GM18498 (cell line): ENCODE measurements around the gene GRIA4.

ENCODE experiments used
- ATAC-seq: cut with Tn5 transposase; IDR thresholded peaks from one replicate; pipeline ENCODE4 v1.9.1; 2021; ENCODE audit warnings: mild to moderate bottlenecking, moderate library complexity; ENCODE audit not compliant: unreplicated experiment

Gene GRIA4

GRCh38 chr11:105609832-105610781, at the start of gene GRIA4:
Gene GRIA4 (plus strand): TSS chr11:105610073. CDS start chr11:105610998, 925 bp downstream.
- no peak for ATAC-seq

- no peak for ATAC-seq
Measured at GRCh38 chr11:105573091-105573490, 36.8 kb upstream of the GRIA4 start.

- no peak for ATAC-seq
Measured at GRCh38 chr11:105574974-105575373, 34.9 kb upstream of the GRIA4 start.

GRCh38 chr11:105577641-105578040, 32.2 kb upstream of the GRIA4 start:
- no peak for ATAC-seq

- ATAC-seq: no peak
Measured at GRCh38 chr11:105579111-105579510, 30.8 kb upstream of the GRIA4 start.

GRCh38 chr11:105582497-105582896, 27.4 kb upstream of the GRIA4 start:
- no peak for ATAC-seq

- no peak for ATAC-seq
Measured at GRCh38 chr11:105588001-105588400, 21.9 kb upstream of the GRIA4 start.

GRCh38 chr11:105589346-105589745, 20.5 kb upstream of the GRIA4 start:
- ATAC-seq: no peak

GRCh38 chr11:105592035-105592434, 17.8 kb upstream of the GRIA4 start:
- ATAC-seq: no peak

GRCh38 chr11:105598371-105598770, 11.5 kb upstream of the GRIA4 start:
- no peak for ATAC-seq

- no peak for ATAC-seq
Measured at GRCh38 chr11:105603156-105603555, 6.7 kb upstream of the GRIA4 start.

GRCh38 chr11:105609341-105609781, 512 bp upstream of the GRIA4 start:
- ATAC-seq: peak; percentile 78

GRCh38 chr11:105610871-105611571, 1.1 kb downstream of the GRIA4 start:
- no peak for ATAC-seq

- no peak for ATAC-seq
Measured at GRCh38 chr11:105611572-105612441, 1.9 kb downstream of the GRIA4 start.

GRCh38 chr11:105612771-105613170, 2.9 kb downstream of the GRIA4 start:
- ATAC-seq: no peak

- no peak for ATAC-seq
Measured at GRCh38 chr11:105613183-105613582, 3.3 kb downstream of the GRIA4 start.

GRCh38 chr11:105618343-105618955, 8.6 kb downstream of the GRIA4 start:
- no peak for ATAC-seq

- no peak for ATAC-seq
Measured at GRCh38 chr11:105619556-105619955, 9.7 kb downstream of the GRIA4 start.

- no peak for ATAC-seq
Measured at GRCh38 chr11:105622016-105622415, 12.1 kb downstream of the GRIA4 start.

- no peak for ATAC-seq
Measured at GRCh38 chr11:105632316-105632715, 22.4 kb downstream of the GRIA4 start.
